HG03196 (cell line): ENCODE measurements around the gene PDGFRB.

Source experiments
- ATAC-seq: cut with Tn5 transposase; IDR thresholded peaks from one replicate; pipeline ENCODE4 v1.9.1; 2021; ENCODE audit not compliant: unreplicated experiment

The PDGFRB gene

GRCh38 chr5:150069672-150070627 is 85.7 kb downstream of the PDGFRB start:
- ATAC-seq: no peak

- no peak for ATAC-seq
Measured at GRCh38 chr5:150068961-150069645, 86.5 kb downstream of the PDGFRB start.

- ATAC-seq: no peak
Measured at GRCh38 chr5:150068472-150068871, 87.2 kb downstream of the PDGFRB start.

- ATAC-seq: no peak
Measured at GRCh38 chr5:150068071-150068470, 87.6 kb downstream of the PDGFRB start.

GRCh38 chr5:150067405-150067960 is 88.2 kb downstream of the PDGFRB start:
- ATAC-seq: peak; percentile 15

GRCh38 chr5:150066901-150067396 is 88.7 kb downstream of the PDGFRB start:
- ATAC-seq: peak; percentile 69

- no peak for ATAC-seq
Measured at GRCh38 chr5:150066436-150066835, 89.2 kb downstream of the PDGFRB start.

GRCh38 chr5:150065886-150066285 is 89.8 kb downstream of the PDGFRB start:
- no peak for ATAC-seq

GRCh38 chr5:150065346-150065745 is 90.3 kb downstream of the PDGFRB start:
- ATAC-seq: no peak

- no peak for ATAC-seq
Measured at GRCh38 chr5:150064681-150065220, 90.9 kb downstream of the PDGFRB start.
